Sigmoid colon (tissue), 4 donors: ENCODE results near the gene BZW1.

Experiments used
- EP300 ChIP-seq, 4 donors: sonication (generic); formaldehyde crosslinking; IDR thresholded peaks; one replicate each; pipeline ENCODE4 v1.6.1; 2017; ENCODE audit warnings: antibody characterized with exemption in 4 of 4
- POLR2A ChIP-seq, 2 donors: fragments of 450-650 bp; IDR thresholded peaks; one replicate each; pipeline ENCODE4 v1.6.1; 2016; ENCODE audit warnings: antibody characterized with exemption in 2 of 2, mild to moderate bottlenecking in 2 of 2, moderate library complexity in 2 of 2
- TF ChIP-seq, protein P1 (sequence below), 4 experiments: fragments of 450-650 bp in 3 of 4; fragments of 200-600 bp in 1 of 4; IDR thresholded peaks; one replicate each; pipeline ENCODE4 v1.5.1; 2016 to 2019; ENCODE audit warnings: antibody characterized with exemption in 4 of 4, mild to moderate bottlenecking in 3 of 4, moderate library complexity in 2 of 4

GRCh38 chr2:200782251-200782650, 29.5 kb upstream of the BZW1 start:
- TF ChIP-seq, protein P1, sequence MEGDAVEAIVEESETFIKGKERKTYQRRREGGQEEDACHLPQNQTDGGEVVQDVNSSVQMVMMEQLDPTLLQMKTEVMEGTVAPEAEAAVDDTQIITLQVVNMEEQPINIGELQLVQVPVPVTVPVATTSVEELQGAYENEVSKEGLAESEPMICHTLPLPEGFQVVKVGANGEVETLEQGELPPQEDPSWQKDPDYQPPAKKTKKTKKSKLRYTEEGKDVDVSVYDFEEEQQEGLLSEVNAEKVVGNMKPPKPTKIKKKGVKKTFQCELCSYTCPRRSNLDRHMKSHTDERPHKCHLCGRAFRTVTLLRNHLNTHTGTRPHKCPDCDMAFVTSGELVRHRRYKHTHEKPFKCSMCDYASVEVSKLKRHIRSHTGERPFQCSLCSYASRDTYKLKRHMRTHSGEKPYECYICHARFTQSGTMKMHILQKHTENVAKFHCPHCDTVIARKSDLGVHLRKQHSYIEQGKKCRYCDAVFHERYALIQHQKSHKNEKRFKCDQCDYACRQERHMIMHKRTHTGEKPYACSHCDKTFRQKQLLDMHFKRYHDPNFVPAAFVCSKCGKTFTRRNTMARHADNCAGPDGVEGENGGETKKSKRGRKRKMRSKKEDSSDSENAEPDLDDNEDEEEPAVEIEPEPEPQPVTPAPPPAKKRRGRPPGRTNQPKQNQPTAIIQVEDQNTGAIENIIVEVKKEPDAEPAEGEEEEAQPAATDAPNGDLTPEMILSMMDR (IDR thresholded peaks at IDR 0.05) = no peak
- TF ChIP-seq POLR2A (IDR thresholded peaks at IDR 0.05) = no peak
- no peak for TF ChIP-seq EP300 (IDR thresholded peaks at IDR 0.05)
